NCI-H510A (cell line): ENCODE measurements around the gene RAPSN.

Experiments
- DNase-seq: peaks from one replicate; lab custom pipeline; 2025; lab: John Stamatoyannopoulos, UW

RAPSN gene

DNA sequence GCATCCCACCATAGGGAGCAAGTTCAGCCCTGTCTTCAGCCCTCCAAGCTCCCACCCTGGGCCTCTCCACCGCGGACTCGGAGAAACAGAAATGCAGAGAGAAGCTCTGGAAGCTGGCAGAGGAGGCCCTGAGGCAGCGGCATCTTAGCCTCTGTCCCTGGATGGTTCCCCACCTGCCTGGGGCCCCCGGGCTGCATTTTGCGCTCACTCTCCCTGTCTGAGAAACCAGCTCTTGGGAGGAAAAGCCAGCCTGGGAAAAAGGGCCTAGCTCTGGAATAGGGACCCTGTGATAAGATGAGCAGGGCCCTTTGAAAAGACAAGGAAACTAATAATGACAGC, 58.5 kb downstream of the RAPSN start:
- no peak for DNase-seq

DNA sequence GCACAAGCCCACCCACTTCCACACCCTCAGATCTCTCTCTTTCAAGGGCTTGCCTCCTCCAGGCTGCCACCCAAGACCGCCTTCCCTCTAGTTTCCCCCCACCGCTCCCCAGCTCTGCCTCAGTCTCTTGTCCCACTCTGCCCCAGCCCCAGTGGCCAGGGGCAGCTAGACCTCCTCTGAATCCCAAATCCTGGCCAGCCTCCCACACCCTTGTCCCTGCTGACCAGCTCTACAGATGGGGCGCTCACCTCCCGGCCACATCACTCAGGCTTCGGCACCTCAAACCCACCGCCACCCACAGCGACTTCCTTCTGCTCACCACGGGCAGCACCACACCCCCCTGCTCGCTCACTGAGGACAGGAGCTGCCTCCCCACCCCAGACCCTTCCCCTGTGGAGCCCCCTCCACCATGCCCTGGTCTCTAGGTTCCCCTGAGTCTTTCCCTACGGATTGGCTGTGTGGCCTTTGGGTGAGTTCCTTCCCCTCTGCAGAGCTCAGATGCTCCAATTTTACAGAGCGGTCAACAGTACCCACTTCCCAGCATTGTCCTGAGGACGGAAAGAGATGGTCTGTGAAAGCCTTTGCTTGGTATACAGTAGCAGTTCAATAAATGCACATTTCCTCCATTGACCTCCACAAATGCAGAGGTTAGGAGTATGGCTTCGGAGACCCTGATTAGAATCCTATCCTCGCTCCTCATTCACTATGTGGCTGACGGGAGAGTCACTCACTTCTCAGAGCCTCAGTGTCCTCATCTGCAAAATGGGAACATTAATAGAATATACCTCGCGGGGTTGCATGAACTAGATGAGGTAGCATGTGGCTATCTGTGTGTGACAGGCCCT, 59.1 kb downstream of the RAPSN start:
- DNase-seq: no peak

DNA sequence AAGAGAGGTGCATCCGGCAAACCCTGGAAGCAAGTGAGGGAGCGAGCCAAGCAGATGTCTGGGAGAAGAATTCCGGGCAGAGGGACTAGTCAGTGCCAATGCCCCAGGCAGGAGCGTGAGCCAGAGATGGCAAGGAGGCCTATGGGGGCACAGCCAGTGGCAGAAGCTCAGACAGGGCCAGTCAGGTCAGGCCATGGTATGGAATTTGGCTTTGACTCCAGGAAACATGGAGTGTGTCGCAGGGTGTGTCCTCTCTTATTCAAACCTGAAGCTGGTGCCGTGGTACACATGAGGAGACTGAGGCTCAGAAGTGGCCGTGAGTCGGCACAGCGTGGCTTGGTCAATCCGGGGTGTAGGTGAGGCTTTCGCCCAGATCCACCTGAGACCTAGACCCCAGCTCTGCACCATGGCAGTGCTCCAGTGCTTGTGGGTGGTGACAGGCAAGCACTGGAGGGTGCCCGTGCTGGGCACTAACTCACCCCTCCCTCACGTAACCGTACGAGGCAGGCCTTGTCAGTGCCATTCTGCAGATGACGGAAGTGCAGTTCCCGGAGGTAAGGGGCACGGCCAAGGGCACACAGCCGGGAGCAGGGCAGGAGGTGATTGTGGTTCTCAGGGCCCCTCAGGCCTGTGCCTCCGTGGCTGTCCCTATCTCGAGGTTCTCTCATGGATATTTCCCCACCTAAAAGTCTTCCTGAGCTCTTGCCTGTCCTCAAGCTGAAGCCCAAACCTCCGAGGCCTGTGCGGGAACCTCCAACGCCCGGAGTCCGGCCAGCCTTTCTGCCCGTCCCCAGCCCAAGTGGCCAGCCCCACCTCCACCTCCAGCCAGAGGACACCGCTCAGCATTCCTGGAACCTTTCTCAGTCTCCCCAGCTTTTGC, 60.0 kb downstream of the RAPSN start:
- no peak for DNase-seq

DNA sequence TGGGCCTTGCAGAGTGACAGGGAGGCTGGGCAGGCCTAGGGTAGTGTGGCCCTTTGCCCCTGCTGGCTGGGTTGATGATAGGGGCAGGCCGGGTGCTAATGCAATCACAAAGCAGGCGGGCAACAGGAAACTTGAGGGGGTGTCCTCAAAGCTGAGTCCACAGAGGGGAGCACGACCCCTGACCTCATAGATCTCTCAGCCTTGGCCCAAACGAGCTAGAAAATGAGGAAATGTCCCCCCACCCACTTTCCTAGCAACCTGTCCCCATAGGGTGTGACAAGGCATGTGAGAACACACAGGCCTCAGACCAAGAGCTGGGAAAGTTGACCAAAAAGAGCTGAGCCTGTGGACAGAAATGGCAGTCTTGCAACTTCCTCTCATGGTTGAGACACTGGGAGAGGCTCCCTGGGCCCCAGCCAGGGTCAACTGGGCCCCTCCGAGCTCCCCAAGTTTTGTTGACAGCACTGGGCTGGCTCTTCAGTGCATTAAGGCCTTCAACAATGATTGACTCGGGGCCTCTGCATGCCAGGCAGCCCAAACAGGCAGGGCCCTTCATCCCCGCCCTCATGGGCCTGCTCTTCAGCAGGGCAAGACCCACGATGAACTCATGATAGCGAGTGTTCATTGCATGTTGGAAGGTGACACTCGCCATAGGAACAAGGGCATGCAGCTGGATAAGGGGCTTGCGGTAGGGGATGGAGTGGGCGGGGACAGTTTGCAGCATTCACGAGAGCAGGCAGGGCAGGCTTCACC, 60.8 kb downstream of the RAPSN start:
- DNase-seq: no peak
